HG03066 (cell line): Measurements from ENCODE around the gene RGL2.
A peak's percentile ranks its signal among the peaks of the same experiment; 100 is the strongest.

Experiments
- ATAC-seq: cut with Tn5 transposase; IDR thresholded peaks from one replicate; pipeline ENCODE4 v1.9.1; 2021; ENCODE audit warnings: low read depth; ENCODE audit not compliant: unreplicated experiment

RGL2 gene

GRCh38 chr6:33247977-33248642 is 50.6 kb downstream of the RGL2 start:
- ATAC-seq: peak; percentile 38

GRCh38 chr6:33243476-33243875 is 55.3 kb downstream of the RGL2 start:
- no peak for ATAC-seq

- ATAC-seq: no peak
Measured at GRCh38 chr6:33241968-33242367, 56.8 kb downstream of the RGL2 start.
